GM18511 (cell line): ENCODE data around the gene HINT3.
"Not testable (repeated sequence)": the region's sequence is repeated elsewhere in the genome, so short reads cannot be mapped to it uniquely, and the experiment has no call there.

Experiments
- ATAC-seq: cut with Tn5 transposase; IDR thresholded peaks from one replicate; pipeline ENCODE4 v1.9.1; 2021; ENCODE audit warnings: mild to moderate bottlenecking, moderate library complexity; ENCODE audit not compliant: unreplicated experiment

HINT3 gene

GRCh38 chr6:125961117-125961516, 4.5 kb downstream of the HINT3 start:
- no peak for ATAC-seq

- no peak for ATAC-seq
Measured at GRCh38 chr6:125962900-125963497, 6.4 kb downstream of the HINT3 start.

GRCh38 chr6:125963817-125964216, 7.2 kb downstream of the HINT3 start:
- ATAC-seq: no peak

- ATAC-seq: no peak
Measured at GRCh38 chr6:125966569-125966968, 10.0 kb downstream of the HINT3 start.

GRCh38 chr6:125968493-125968892, 11.9 kb downstream of the HINT3 start:
- peak; percentile 60 for ATAC-seq

- ATAC-seq: no peak
Measured at GRCh38 chr6:125970760-125971159, 14.2 kb downstream of the HINT3 start.

- ATAC-seq: not testable (repeated sequence)
Measured at GRCh38 chr6:125972478-125972877, 15.9 kb downstream of the HINT3 start.

GRCh38 chr6:125974214-125974866, 17.8 kb downstream of the HINT3 start:
- peak; percentile 92 for ATAC-seq

GRCh38 chr6:125979101-125979500, 22.5 kb downstream of the HINT3 start:
- no peak for ATAC-seq

GRCh38 chr6:125981571-125982185, 25.1 kb downstream of the HINT3 start:
- no peak for ATAC-seq

GRCh38 chr6:125983246-125983945, 26.8 kb downstream of the HINT3 start:
- ATAC-seq: no peak

- no peak for ATAC-seq
Measured at GRCh38 chr6:125984311-125984710, 27.7 kb downstream of the HINT3 start.

GRCh38 chr6:125985522-125985921, 29.0 kb downstream of the HINT3 start:
- no peak for ATAC-seq

- no peak for ATAC-seq
Measured at GRCh38 chr6:125985979-125986300, 29.4 kb downstream of the HINT3 start.

GRCh38 chr6:125986301-125987025, 29.9 kb downstream of the HINT3 start, which contains the start of gene TRMT11:
TSS of gene TRMT11 (plus strand) at chr6:125986540. CDS start at chr6:125986551, 11 bp downstream.
- ATAC-seq: peak; percentile 96

- ATAC-seq: peak; percentile 34
Measured at GRCh38 chr6:125987026-125987617, 30.6 kb downstream of the HINT3 start.

GRCh38 chr6:125988280-125988679, 31.7 kb downstream of the HINT3 start:
- no peak for ATAC-seq

- ATAC-seq: no peak
Measured at GRCh38 chr6:125989631-125990030, 33.1 kb downstream of the HINT3 start.

- ATAC-seq: no peak
Measured at GRCh38 chr6:125991653-125992052, 35.1 kb downstream of the HINT3 start.

- no peak for ATAC-seq
Measured at GRCh38 chr6:125994670-125995488, 38.3 kb downstream of the HINT3 start.
